Kidney (tissue), 14 donors: ENCODE data around the gene KLHL29. TPM values are rescaled to one million over a fixed set of nuclear protein-coding genes. Genes with fewer than 3 reads are reported as not detected.

ENCODE experiments used
- DNase-seq, 5 donors: peaks; one replicate each; pipeline ENCODE4 v3.0.0-alpha.2; 2013 to 2020
- FAIRE-seq: peaks from 2 replicates; lab custom pipeline; 2012; peaks lifted over from hg19 to GRCh38; lab: Jason Lieb, UNC
- H3K27ac ChIP-seq, 2 donors: one replicate each; pipeline ENCODE4 v1.7.0; 2013; ENCODE audit warnings: low read depth in 2 of 2, low read length in 2 of 2, inconsistent platforms in 1 of 2
- H3K27me3 ChIP-seq: one replicate; pipeline ENCODE4 v1.7.1; 2013; ENCODE audit warnings: low read length, inconsistent platforms; ENCODE audit not compliant: control insufficient read depth, insufficient read depth
- H3K36me3 ChIP-seq, 3 donors: one replicate each; pipeline versions ENCODE4 v1.7.0 to v1.7.1; 2013; ENCODE audit warnings: low read length in 3 of 3, control low read depth in 1 of 3, inconsistent platforms in 1 of 3; ENCODE audit not compliant: insufficient read depth in 3 of 3, control insufficient read depth in 2 of 3
- H3K4me1 ChIP-seq, 3 donors: one replicate each; pipeline versions ENCODE4 v1.7.0 to v1.7.1; 2013; ENCODE audit warnings: low read length in 3 of 3, inconsistent platforms in 1 of 3, low read depth in 1 of 3; ENCODE audit not compliant: control insufficient read depth in 2 of 3, insufficient read depth in 2 of 3
- H3K4me3 ChIP-seq, 3 donors: one replicate each; pipeline versions ENCODE4 v1.7.0 to v1.8.1; 2013; ENCODE audit warnings: low read length in 3 of 3, control low read depth in 1 of 3, inconsistent platforms in 1 of 3
- H3K9ac ChIP-seq, 3 donors: one replicate each; pipeline versions ENCODE4 v1.7.0 to v1.7.1; 2013; ENCODE audit warnings: low read length in 3 of 3, control low read depth in 1 of 3, inconsistent platforms in 1 of 3
- H3K9me3 ChIP-seq, 3 donors: one replicate each; pipeline versions ENCODE4 v1.7.0 to v1.7.1; 2013; ENCODE audit warnings: low read length in 3 of 3, control low read depth in 1 of 3, inconsistent platforms in 1 of 3; ENCODE audit not compliant: control insufficient read depth in 2 of 3, insufficient read depth in 1 of 3
- CTCF ChIP-seq: IDR thresholded peaks from 3 replicates; pipeline ENCODE4 v1.5.1; 2012; ENCODE audit warnings: mild to moderate bottlenecking, moderate library complexity, borderline replicate concordance; ENCODE audit not compliant: insufficient read depth; ENCODE audit errors: extremely low read depth
- intact Hi-C: fragments of 100-400 bp; cut with DNase I; formaldehyde crosslinking; loops from one replicate; pipeline ENCODE4 v1.11.1; 2022
- polyA plus RNA-seq: library from polyadenylated mRNA; stranded (reverse); fragments of 350-450 nt; fragmentation: Illumina TruSeq; extraction: RNeasy Lipid Tissue Mini Kit (QIAGEN cat#74804); gene quantifications from one replicate; pipeline ENCODE4 v1.2.3, GENCODE V29; 2014; ENCODE audit warnings: low read depth, low replicate concordance; ENCODE audit not compliant: insufficient read depth
- total RNA-seq: library from RNA; stranded (reverse); fragmentation: NEBNext Ultra II Directional; extraction: Animal tissue kit (Norgen Biotek cat#: 25700); gene quantifications from one replicate; pipeline ENCODE4 v1.2.1, GENCODE V29; 2021
- donor health status: control.
- donor health status: control.
- donor health status: control.
- donor health status: control.
- donor health status: control.
- donor health status: DM: yes; HTN: yes; CAD: no.
- donor health status: Normal renal cell carcinoma (clear cell type).

The KLHL29 gene
- total and polyA plus RNA-seq, 2 donors from 2014 or later: 1.5 to 10.5 TPM

DNA sequence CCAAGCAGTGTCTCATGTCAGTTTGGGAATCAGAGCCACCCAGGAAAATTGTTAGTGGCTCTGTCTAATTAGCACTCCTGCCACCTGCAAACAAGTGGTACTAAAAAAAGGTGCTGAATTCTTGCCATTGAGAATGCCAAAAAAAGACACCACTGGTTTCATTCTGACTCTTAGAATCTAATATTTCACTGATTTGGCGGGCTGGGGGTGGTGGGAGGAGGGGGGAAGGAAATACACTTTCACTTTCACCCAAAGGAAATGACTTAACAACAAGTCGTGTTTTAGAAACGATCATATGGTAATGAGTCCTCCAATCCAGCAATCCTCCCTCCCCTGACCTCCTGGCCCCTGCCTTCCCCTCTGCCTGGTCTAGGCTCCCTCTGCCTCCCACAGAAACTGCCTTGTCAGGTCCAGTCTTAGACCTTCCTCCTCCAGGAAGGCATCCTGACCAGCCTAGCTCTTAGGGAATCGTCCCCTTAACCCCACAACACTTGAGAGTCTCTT is 4.4 kb upstream of the KLHL29 start:
- Histone ChIP-seq H3K9ac (peak overlapping the region in 1 of 3 donors; percentile 31), H3K9me3 (no peaks in the 10 kb centered on the region), H3K27ac (peak overlapping the region; percentile 35 to 37), H3K4me1 (peaks cover 0 to 4% (median 0%) of the 10 kb centered on the region in 3 donors), H3K36me3 (no peaks in the 10 kb centered on the region), H3K27me3 (no peaks in the 10 kb centered on the region), H3K4me3 (peak overlapping the region in 2 of 3 donors; percentile 46 to 48)
- TF ChIP-seq CTCF: no peak
- FAIRE-seq: no peak
- DNase-seq: peak in 1 of 5 donors; percentile 29
- intact Hi-C loops: no loop called here

GRCh38 chr2:23381084-23381483 is 3.9 kb upstream of the KLHL29 start:
- Histone ChIP-seq H3K9ac (peak overlapping the region in 1 of 3 donors; percentile 31), H3K4me1 (peaks cover 0 to 4% (median 0%) of the 10 kb centered on the region in 3 donors), H3K27me3 (no peaks in the 10 kb centered on the region), H3K9me3 (no peaks in the 10 kb centered on the region), H3K4me3 (peak overlapping the region in 2 of 3 donors; percentile 46 to 48), H3K27ac (peak overlapping the region; percentile 35 to 37), H3K36me3 (no peaks in the 10 kb centered on the region)
- no peak for FAIRE-seq
- TF ChIP-seq CTCF: no peak
- intact Hi-C loops: no loop called here
- DNase-seq: peak in 3 of 5 donors; percentile 39 to 84 (median 70)

DNA sequence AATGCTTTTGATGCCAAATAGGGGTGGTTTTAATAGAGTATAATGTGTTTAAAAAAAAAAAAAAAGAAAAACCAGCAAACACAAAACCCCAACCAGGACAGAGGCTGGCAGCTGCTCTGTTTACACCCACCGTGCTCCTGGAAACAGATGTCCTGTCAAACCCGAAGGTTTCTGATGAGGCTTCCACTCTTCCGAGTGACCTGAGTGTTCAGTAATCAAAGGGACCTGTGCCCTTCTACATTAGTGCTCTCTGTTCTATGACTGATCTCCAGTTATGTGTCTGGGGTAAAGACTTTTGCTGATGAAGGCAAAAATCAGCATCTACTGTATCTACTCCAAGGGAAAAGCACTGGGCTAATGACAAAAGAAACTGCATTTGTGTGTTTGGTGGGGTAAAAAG is 3.5 kb upstream of the KLHL29 start:
- Histone ChIP-seq H3K4me3 (no peak overlapping the region), H3K36me3 (no peaks in the 10 kb centered on the region), H3K4me1 (peaks cover 0 to 7% (median 0%) of the 10 kb centered on the region in 3 donors), H3K27me3 (no peaks in the 10 kb centered on the region), H3K27ac (no peak overlapping the region), H3K9me3 (no peaks in the 10 kb centered on the region), H3K9ac (no peak overlapping the region)
- intact Hi-C loops: no loop called here
- no peak for TF ChIP-seq CTCF
- DNase-seq: peak in 1 of 5 donors; percentile 13
- FAIRE-seq: no peak

GRCh38 chr2:23383100-23383499 is 1.9 kb upstream of the KLHL29 start:
- DNase-seq (no peak), FAIRE-seq (no peak)
- Histone ChIP-seq H3K27ac (no peak overlapping the region), H3K4me3 (no peak overlapping the region), H3K9me3 (no peaks in the 10 kb centered on the region), H3K27me3 (peaks cover 6% of the 10 kb centered on the region), H3K9ac (no peak overlapping the region), H3K4me1 (peaks cover 0 to 14% (median 0%) of the 10 kb centered on the region in 3 donors), H3K36me3 (no peaks in the 10 kb centered on the region)
- intact Hi-C loops: no loop called here
- TF ChIP-seq CTCF: no peak
